Nephron progenitor cell (in vitro differentiated cells): ENCODE results near the gene ATRN.

Experiments
- DNase-seq: peaks from one replicate; pipeline ENCODE4 v3.0.0; 2021
- H3K27ac Mint-ChIP-seq: 2 replicates; pipeline ENCODE4 v1.8.0; 2021; ENCODE audit warnings: mild to moderate bottlenecking, moderate library complexity, mixed read lengths
- H3K27me3 Mint-ChIP-seq: 2 replicates; pipeline ENCODE4 v1.8.0; 2021; ENCODE audit warnings: mild to moderate bottlenecking, low read depth, mixed read lengths; ENCODE audit not compliant: poor library complexity
- H3K36me3 Mint-ChIP-seq: 2 replicates; pipeline ENCODE4 v1.8.0; 2021; ENCODE audit warnings: low read depth, mixed read lengths
- H3K4me1 Mint-ChIP-seq: 2 replicates; pipeline ENCODE4 v1.8.0; 2021; ENCODE audit warnings: mixed read lengths
- H3K4me3 Mint-ChIP-seq: 2 replicates; pipeline ENCODE4 v1.8.0; 2021; ENCODE audit warnings: mild to moderate bottlenecking, moderate library complexity, mixed read lengths
- H3K9me3 Mint-ChIP-seq: 2 replicates; pipeline ENCODE4 v1.8.0; 2021; ENCODE audit warnings: mild to moderate bottlenecking, moderate library complexity, mixed read lengths
- CTCF ChIP-seq: fragments of 200-600 bp; sonication (generic); IDR thresholded peaks from 2 replicates; pipeline ENCODE4 v1.5.0; 2021; ENCODE audit warnings: antibody characterized with exemption

Gene ATRN

GRCh38 chr20:3646067-3646440 lies 175.2 kb downstream of the ATRN start:
- H3K4me1 Mint-ChIP-seq: peaks cover 43% of the 10 kb centered on the region
- H3K4me3 Mint-ChIP-seq: no peak overlapping the region
- H3K36me3 Mint-ChIP-seq: peaks cover 27% of the 10 kb centered on the region
- TF ChIP-seq CTCF: no peak
- DNase-seq: no peak
- no peak overlapping the region for H3K27ac Mint-ChIP-seq
- peaks cover 14% of the 10 kb centered on the region for H3K9me3 Mint-ChIP-seq
- H3K27me3 Mint-ChIP-seq: no peaks in the 10 kb centered on the region

GRCh38 chr20:3646651-3647050 lies 175.8 kb downstream of the ATRN start:
- peaks cover 49% of the 10 kb centered on the region for H3K4me1 Mint-ChIP-seq
- DNase-seq: no peak

GRCh38 chr20:3647473-3647872 lies 176.7 kb downstream of the ATRN start:
- peaks cover 16% of the 10 kb centered on the region for H3K36me3 Mint-ChIP-seq
- H3K4me3 Mint-ChIP-seq: no peak overlapping the region
- H3K9me3 Mint-ChIP-seq: peaks cover 1% of the 10 kb centered on the region
- TF ChIP-seq CTCF: no peak
- DNase-seq: no peak
- H3K27me3 Mint-ChIP-seq: no peaks in the 10 kb centered on the region
- H3K4me1 Mint-ChIP-seq: peaks cover 56% of the 10 kb centered on the region
- no peak overlapping the region for H3K27ac Mint-ChIP-seq

More at GRCh38 chr20:3646651-3647050, 175.8 kb downstream of the ATRN start:
- Mint-ChIP-seq H3K9me3 (peaks cover 9% of the 10 kb centered on the region), H3K36me3 (peaks cover 21% of the 10 kb centered on the region), H3K4me3 (no peak overlapping the region), H3K27ac (no peak overlapping the region), H3K27me3 (no peaks in the 10 kb centered on the region)
- TF ChIP-seq CTCF: no peak

GRCh38 chr20:3648951-3649350 lies 178.1 kb downstream of the ATRN start:
- no peak overlapping the region for H3K27ac Mint-ChIP-seq
- H3K9me3 Mint-ChIP-seq: no peaks in the 10 kb centered on the region
- no peaks in the 10 kb centered on the region for H3K27me3 Mint-ChIP-seq
- peaks cover 68% of the 10 kb centered on the region for H3K4me1 Mint-ChIP-seq
- no peak for DNase-seq
- H3K36me3 Mint-ChIP-seq: peaks cover 16% of the 10 kb centered on the region
- TF ChIP-seq CTCF: no peak
- H3K4me3 Mint-ChIP-seq: no peak overlapping the region

- Mint-ChIP-seq H3K9me3 (no peaks in the 10 kb centered on the region), H3K36me3 (peaks cover 5% of the 10 kb centered on the region), H3K27me3 (no peaks in the 10 kb centered on the region), H3K4me1 (peaks cover 73% of the 10 kb centered on the region), H3K4me3 (no peak overlapping the region), H3K27ac (peak overlapping the region; percentile 86)
- TF ChIP-seq CTCF: no peak
- no peak for DNase-seq
Measured at GRCh38 chr20:3651204-3651962, 180.6 kb downstream of the ATRN start.

- no peak for DNase-seq
- no peak overlapping the region for H3K27ac Mint-ChIP-seq
- H3K36me3 Mint-ChIP-seq: peaks cover 5% of the 10 kb centered on the region
- H3K4me3 Mint-ChIP-seq: no peak overlapping the region
- H3K27me3 Mint-ChIP-seq: no peaks in the 10 kb centered on the region
- H3K9me3 Mint-ChIP-seq: no peaks in the 10 kb centered on the region
- H3K4me1 Mint-ChIP-seq: peaks cover 65% of the 10 kb centered on the region
- no peak for TF ChIP-seq CTCF
Measured at GRCh38 chr20:3652221-3652620, 181.4 kb downstream of the ATRN start.
